Right lobe of liver (tissue), 4 donors: ENCODE data around the gene MMRN2.

ENCODE experiments used
- POLR2A ChIP-seq: fragments of 450-650 bp; IDR thresholded peaks from one replicate; pipeline ENCODE4 v1.6.1; 2017; ENCODE audit warnings: antibody characterized with exemption, mild to moderate bottlenecking
- TF ChIP-seq, protein P1 (sequence below), 4 donors: fragments of 200-600 bp in 3 of 4; fragments of 450-650 bp in 1 of 4; IDR thresholded peaks; one replicate each; pipeline versions ENCODE4 v1.5.1 to v1.8.0; 2016 to 2022; ENCODE audit warnings: antibody characterized with exemption in 4 of 4, mild to moderate bottlenecking in 2 of 4
- donor health status: DM: no; HTN: no; CAD: no.
- donor health status: DM: no; HTN: no; CAD: no.
- donor health status: DM: no; HTN: yes; CAD: no.

DNA sequence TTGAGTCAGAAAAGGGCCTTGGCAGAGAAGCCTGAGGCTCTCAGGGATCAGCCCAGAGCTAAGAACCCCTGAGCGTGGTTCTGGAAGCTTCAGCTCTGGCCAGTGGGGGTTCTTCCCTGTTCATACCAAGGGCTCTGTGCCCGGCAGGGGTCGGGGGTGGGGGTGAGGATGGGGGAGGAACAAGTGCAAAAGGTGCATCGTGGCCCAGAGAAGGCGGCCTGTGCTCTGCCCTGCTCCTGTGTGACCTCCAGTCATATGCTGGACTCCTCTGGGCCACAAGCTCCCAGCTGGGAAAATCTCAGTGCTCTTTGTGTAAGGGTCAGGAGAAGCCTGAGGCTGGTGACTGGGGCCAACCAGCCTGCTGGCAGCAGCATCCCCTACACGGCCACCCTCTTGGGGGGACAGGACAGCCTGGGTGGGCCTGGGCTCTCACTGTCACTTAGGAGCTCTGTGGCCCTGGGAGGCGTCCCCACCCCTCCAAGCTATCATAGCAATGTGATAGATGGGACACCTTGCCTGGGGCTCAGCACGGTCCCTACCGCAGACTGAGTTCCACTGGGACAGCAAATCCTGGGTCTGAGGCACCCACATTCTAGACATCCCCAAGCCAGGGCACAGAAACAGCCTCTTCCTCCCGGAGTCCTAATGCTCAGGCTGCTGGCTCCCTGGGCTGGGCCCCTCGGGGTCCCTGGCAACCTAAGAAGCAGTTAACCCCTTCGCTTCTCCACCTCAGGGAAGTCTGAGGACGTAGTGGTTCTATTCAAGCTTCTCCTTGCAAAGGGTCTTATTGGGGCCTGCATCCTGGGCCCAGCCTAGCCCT lies 2.5 kb downstream of the MMRN2 start:
- TF ChIP-seq, protein P1, sequence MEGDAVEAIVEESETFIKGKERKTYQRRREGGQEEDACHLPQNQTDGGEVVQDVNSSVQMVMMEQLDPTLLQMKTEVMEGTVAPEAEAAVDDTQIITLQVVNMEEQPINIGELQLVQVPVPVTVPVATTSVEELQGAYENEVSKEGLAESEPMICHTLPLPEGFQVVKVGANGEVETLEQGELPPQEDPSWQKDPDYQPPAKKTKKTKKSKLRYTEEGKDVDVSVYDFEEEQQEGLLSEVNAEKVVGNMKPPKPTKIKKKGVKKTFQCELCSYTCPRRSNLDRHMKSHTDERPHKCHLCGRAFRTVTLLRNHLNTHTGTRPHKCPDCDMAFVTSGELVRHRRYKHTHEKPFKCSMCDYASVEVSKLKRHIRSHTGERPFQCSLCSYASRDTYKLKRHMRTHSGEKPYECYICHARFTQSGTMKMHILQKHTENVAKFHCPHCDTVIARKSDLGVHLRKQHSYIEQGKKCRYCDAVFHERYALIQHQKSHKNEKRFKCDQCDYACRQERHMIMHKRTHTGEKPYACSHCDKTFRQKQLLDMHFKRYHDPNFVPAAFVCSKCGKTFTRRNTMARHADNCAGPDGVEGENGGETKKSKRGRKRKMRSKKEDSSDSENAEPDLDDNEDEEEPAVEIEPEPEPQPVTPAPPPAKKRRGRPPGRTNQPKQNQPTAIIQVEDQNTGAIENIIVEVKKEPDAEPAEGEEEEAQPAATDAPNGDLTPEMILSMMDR (IDR thresholded peaks at IDR 0.05) = no peak
- TF ChIP-seq POLR2A = no peak
